Activated T-cell treated with anti-CD3 and anti-CD28 coated beads for 48 hours (primary cell): ENCODE data around the gene APOA4.
A peak's percentile ranks its signal among the peaks of the same experiment; 100 is the strongest.

Source experiments
- DNase-seq: peaks from one replicate; pipeline ENCODE4 v3.0.0-alpha.2; 2020; ENCODE audit warnings: low read depth

Gene APOA4

DNA sequence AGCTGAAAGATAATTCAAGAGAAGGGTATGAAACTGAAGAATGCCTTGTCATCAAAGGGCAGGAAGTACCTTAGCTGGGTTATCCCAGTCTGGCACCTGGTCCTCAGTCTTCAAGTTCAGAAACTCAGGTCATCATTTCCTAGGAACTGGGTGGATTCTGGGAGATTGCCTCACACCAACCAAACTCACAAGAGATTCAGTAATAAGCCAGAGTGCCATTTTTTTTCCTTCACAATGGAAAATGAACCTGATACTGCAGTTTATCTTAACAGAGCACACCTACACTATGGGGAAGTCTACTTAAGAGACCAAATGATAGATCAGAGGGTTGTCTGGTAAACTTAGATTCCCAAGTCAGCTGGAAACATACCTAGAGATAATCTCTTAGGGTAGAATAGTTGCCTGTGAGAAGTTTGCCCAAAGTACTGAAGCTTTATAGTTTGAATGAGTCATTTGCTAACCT lies 46.6 kb downstream of the APOA4 start:
- no peak for DNase-seq

DNA sequence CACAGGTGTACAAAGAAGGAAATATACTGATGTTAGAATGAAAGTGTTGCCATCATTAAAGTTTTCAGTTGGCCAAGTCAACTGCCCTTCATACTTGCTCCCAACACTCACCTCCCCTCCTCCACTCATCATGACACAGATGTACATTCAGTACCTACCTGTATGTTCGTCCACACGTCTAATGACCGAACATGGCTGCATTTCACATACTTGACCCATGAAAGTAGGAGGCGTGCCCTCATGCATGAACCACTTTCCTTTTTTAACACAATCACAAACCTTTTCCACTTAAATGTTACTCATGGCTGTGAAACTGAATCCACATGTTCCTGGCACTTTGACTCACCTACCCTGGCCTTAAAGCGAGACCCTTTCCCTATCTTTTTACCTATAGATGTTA lies 47.1 kb downstream of the APOA4 start:
- DNase-seq: no peak

DNA sequence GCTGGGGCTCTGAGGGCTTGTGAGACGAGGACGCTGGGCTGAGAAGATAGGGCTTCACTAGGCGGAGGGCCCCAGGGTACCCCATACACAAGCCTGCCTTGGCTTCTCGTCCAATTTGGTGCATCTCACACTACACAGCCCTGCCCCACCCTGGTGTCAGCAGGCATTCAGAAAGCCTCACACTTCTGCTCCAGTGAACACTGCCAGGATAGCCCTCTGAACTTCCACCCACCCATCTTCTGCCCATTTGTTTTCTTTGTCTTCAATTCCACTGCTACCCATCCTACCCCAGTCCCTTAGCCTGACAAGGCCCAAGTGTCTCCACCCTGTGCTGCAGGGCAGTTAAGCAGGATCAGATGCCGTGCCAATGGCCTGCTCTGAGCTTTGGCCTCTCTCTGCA lies 48.4 kb downstream of the APOA4 start:
- no peak for DNase-seq

DNA sequence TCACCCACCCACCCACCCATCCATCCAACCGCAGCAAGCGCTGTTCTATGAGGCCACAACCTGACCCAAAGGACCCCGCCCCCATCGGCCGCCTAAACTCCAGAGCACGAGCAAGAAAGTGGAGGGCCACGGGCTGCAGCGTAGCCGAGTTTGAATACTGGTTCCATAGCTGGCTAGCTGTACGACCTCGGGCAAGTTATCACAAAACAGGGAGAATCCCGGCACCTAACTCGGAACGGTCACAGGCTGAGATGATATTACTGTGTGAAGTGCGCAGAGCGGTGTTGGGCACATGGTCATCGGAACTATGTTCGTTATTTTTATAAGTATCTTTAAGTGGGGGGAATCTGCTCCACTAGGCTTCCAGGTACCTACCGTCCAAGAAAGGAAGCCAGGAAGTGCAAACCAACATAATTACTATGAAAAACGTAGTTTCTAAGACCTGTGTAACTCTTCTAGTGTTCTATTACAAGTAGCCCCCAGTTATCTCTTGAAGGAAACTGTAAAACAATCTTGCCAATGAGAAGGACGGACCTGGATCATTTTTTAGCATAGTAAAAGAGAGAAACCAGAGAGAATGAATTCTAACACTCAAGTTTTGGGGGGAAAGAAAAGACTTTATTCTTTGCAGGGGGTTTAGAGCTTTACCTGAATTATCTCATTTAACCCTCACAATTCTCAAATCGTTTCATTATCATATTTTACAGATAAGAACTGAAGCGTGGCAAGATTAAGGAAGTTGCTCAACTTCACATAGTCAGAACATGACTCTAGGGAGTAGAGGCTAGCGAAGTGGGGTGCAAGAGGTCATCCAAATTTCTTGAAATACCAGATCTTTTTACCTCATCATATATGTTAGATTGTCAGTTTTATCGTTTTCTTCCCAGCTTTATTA lies 49.7 kb downstream of the APOA4 start:
- DNase-seq: no peak

DNA sequence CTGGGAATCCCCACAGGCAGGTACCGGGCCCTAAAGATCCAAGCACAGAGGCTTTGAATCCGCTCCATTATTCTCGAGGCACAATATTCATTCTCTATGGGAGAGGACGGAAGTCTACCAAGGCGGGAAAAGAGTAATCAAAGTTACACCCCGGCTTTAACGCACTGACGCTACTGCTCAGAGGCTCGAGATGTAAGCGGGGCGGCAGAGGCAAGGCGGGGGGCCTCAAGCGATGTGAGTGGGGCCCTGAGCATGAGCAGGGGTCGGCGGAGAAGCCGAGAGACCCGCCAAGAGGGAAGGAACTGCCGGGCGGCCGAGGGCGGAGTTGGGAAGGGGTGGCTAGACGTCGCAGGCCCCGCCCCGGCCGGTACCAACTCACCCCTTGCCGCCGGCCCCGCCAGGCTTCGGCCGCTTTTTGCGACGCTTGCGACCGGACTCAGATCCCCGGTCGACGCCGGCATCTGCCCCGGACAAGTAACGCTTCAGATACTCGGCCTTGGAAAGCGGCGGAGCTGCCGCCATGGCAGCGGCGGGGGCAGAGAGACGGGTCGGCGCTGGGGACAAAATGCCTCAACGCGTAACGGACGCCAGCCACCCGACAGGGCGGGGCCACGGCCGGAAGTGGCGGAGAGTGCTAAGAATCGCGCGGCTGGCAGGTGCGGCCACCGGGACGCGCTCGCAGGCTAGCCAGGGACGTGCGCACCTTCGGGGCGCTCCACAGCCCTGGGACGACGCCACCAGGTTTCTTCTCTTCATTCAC lies 50.5 kb downstream of the APOA4 start, which contains the start of gene BUD13:
Gene BUD13, minus strand, starts transcription at position 545 of the 760 bp plus-strand sequence. Its CDS starts 23 bp downstream, at position 522.
- DNase-seq: peak; percentile 94

DNA sequence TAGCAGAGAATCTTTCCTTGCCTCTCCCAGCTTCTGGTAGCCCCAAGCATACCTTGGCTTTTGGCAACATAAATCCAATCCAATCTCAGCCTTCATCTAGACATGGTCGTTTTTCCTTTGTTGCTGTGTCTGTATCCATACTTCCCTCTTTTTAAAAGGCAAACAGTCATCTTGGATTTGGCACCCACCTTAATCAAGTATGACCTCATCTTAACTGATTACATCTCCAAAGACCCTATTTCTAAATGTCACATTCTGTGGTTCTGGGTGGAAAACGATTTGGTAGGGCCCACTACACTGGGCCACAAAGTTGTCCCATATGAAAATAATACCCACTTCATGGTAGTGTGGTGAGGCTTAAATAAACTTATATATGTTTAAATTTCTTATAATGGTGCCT lies 51.2 kb downstream of the APOA4 start:
- no peak for DNase-seq
